ENCODE results near the gene PDS5B.
"Not testable (repeated sequence)": the region's sequence is repeated elsewhere in the genome, so short reads cannot be mapped to it uniquely, and the experiment has no call there.

Gene PDS5B

DNA sequence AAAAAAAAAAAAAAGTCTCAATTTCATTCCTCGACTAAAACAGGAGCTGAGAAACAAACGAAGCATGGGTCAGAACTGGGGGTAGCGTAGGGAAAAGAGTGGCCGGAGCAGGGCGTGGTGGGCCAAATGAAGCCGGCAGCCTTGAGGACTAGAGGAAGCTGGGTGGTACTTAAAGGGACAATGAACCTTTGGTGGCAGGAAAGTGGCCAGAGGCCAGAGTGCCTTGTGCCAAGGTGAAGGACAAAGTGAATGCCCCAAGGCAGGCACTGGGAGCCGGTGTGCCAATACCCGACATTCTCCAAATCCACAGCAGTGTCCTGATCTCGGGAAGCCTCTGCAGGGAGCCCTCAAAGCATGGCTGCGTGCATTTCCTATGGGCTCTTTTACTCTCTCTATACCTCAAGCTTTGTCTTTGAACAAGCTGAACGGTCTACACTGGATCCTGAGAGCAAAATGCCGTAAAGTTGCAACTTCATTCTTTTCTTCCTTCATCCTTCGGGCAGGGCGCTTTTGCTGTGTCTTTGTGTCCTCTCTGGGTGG is 235.0 kb downstream of the PDS5B start:
- DNase-seq, result no peak

DNA sequence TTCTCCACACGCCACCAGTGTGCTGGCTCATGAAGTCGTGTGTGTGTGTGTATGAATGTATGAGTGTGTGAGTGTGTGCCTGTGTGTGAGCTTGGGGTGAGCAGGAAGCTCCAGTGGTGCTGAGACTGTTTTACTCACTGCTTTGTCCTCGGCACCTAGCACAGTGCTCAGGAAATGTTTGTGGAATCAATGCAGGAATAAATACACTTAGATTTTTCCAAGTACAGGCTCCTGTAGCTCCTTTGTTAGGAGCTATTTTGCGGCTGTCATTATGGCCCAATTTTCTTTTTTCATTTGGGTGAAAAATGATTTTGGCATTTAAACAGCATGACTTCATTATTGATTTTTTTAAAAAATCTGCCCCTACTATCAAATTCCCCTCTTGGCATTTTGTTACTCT is 236.5 kb downstream of the PDS5B start:
- DNase-seq, result no peak

- DNase-seq, result no peak
Observed at GRCh38 chr13:32823597-32823996, 237.3 kb downstream of the PDS5B start.

- DNase-seq, result no peak
Observed at GRCh38 chr13:32824061-32824460, 237.8 kb downstream of the PDS5B start.

GRCh38 chr13:32824675-32825074 is 238.4 kb downstream of the PDS5B start:
- DNase-seq, result no peak

GRCh38 chr13:32825481-32825880 is 239.2 kb downstream of the PDS5B start:
- DNase-seq, result no peak

DNA sequence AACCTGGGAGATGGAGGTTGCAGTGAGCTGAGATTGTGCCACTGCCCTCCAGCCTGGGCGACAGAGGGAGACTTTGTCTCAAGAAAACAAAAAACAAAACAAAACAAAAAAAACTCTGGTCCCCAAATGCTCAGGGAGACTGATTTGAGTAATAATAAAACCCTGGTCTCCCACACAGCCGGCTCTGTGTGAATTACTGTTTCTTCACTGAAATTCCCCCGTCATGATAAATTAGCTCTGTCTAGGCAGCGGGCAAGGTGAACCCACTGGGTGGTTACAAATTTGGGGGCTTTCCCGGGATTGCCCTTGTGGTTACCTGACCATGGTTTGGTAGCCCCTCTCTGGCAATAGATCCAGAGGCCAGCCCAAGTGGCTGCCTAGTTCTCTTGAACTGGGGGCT is 240.1 kb downstream of the PDS5B start:
- DNase-seq, result not testable (repeated sequence)

Measured in stimulated activated CD4-positive, alpha-beta T cell treated with anti-CD3 and anti-CD28 coated beads, Interleukin-2, amount 100 ng/mL, for 48 hours (primary cell).